ENCODE data around the gene CLASP1. TPM values are rescaled to one million over a fixed set of nuclear protein-coding genes. Genes with fewer than 3 reads are reported as not detected.
A peak's percentile ranks its signal among the peaks of the same experiment; 100 is the strongest.
"Not testable (repeated sequence)": the region's sequence is repeated elsewhere in the genome, so short reads cannot be mapped to it uniquely, and the experiment has no call there.

The CLASP1 gene
- total RNA-seq, 2 experiments from 2014 or later, result 64.4 to 75.9 TPM

DNA sequence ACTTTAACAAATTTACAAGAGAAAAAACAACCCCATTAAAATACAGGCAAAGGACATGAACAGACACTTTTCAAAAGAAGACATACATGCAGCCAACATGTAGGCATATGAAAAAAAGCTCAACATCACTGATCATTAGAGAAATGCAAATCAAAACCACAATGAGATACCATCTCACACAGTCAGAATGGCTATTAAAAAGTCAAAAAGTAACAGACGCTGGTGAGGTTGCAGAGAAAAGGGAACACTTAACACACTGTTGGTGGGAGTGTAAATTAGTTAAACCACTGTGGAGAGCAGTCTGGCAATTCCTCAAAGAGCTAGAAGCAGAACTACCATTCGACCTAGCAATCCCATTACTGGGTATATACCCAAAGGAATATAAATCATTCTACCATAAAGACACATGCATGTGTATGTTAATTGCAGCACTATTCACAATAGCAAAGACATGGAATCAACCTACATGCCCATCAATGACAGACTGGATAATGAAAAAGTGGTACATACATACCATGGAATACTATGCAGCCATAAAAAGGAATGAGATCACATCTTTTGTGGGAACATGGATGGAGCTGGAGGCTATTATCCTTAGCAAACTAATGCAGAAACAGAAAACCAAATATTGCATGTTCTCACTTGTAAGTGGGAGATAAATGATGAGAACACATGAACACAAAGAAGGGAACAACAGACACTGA, 96.6 kb downstream of the CLASP1 start:
- Mint-ChIP-seq H3K4me1 (peaks cover 27% of the 10 kb centered on the region), H3K9me3 (peaks cover 19% of the 10 kb centered on the region), H3K36me3 (peaks cover 39% of the 10 kb centered on the region)
- H3K27ac Mint-ChIP-seq; DNase-seq; ATAC-seq (ENCODE audit: low read depth); H3K27me3 Mint-ChIP-seq; H3K4me3 Mint-ChIP-seq; POLR2A ChIA-PET: not testable (repeated sequence)

DNA sequence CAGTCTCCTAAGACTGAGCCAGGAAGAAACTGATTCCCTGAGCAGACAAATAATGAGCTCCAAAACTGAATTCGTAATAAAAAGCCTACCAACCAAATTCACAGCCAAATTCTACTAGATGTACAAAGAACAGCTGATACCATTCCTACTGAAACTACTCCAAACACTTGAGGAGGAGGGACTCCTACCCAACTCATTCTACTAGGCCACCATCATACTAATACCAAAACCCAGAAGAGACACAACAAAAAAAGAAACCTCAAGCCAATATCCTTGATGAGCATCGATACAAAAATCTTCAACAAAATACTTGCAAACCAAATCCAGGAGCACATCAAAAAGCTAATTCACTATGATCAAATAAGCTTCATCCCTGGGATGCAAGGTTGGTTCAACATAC, 98.6 kb downstream of the CLASP1 start:
- peaks cover 21% of the 10 kb centered on the region for H3K9me3 Mint-ChIP-seq
- DNase-seq, result no peak
- peaks cover 38% of the 10 kb centered on the region for H3K36me3 Mint-ChIP-seq
- H3K4me1 Mint-ChIP-seq, result peaks cover 27% of the 10 kb centered on the region
- ATAC-seq (ENCODE audit: low read depth), result no peak
- no peaks in the 10 kb centered on the region for H3K27me3 Mint-ChIP-seq
- POLR2A ChIA-PET, result interaction anchor here (1.7 kb wide), 1 partner anchor 20 kb away, joined by 3 read pairs; the partner anchor contains the start of gene RNU4ATAC
- H3K4me3 Mint-ChIP-seq, result no peak overlapping the region
- no peak overlapping the region for H3K27ac Mint-ChIP-seq

DNA sequence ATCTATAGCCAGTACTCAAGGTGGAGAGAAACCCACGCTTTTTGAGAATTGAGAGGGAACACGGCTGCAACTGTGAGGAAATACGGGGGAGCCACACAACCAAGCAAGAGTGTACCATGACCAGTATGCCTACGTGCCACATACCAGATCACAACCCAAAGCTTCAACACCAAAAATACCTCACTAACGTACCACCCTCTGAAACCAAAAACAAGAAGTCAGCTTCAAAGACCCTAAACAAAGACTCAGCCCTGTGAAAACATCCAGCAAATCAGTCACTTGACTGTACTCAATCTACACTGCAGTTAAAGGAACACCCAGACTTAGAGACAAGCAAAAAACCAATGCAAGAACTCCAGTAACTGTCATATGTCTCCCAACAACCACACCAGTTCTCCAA, 101.6 kb downstream of the CLASP1 start:
- H3K4me3 Mint-ChIP-seq, result no peak overlapping the region
- H3K36me3 Mint-ChIP-seq, result peaks cover 37% of the 10 kb centered on the region
- H3K27ac Mint-ChIP-seq, result no peak overlapping the region
- POLR2A ChIA-PET, result no interaction called here
- ATAC-seq (ENCODE audit: low read depth) (no peak), DNase-seq (no peak)
- H3K9me3 Mint-ChIP-seq, result peaks cover 18% of the 10 kb centered on the region
- H3K27me3 Mint-ChIP-seq, result no peaks in the 10 kb centered on the region
- H3K4me1 Mint-ChIP-seq, result peaks cover 31% of the 10 kb centered on the region

DNA sequence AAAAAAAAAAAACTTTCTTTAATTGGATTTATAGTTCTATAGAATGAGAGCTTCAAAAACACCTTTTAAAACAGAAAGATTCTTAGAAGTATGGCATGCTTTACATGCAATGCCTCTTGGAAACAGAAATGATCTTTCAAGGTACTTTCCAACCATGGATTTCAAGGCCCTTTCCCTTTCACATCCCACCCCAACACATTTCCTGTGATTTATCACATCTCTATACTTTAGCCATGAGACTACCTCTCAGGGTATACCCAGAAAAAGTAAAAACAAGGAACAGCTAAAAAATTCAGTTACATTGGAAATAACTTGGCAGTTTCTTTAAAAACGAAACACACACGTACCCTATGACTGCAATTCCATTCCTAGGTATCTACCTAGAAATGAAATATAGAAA, 103.3 kb downstream of the CLASP1 start:
- POLR2A ChIA-PET, result interaction anchor here (1.4 kb wide), 1 partner anchor 15 kb away, joined by 5 read pairs; the partner anchor contains the start of gene RNU4ATAC
- Mint-ChIP-seq H3K4me3 (no peak overlapping the region), H3K27ac (no peak overlapping the region), H3K36me3 (peaks cover 29% of the 10 kb centered on the region), H3K4me1 (peaks cover 22% of the 10 kb centered on the region), H3K9me3 (peaks cover 15% of the 10 kb centered on the region), H3K27me3 (no peaks in the 10 kb centered on the region)
- DNase-seq (no peak), ATAC-seq (ENCODE audit: low read depth) (no peak)

DNA sequence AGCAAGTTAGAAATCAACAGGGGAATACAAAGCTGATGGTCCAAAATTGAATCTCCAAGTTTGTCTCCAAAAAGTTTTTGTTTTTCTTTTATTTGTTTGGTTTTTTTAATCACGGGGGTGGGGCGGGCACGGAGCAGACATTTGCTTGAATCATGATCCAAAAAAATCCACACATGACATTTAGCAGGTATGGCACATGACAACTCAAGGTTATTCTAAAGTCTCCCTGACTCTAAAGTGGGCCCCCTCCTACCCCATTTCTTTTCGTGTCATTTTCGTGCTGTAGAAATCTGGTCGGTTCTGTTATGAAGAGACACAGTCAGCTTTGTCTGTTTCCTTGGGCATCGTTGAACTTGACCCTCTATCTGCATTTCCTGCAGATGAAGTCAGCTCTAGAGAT, 104.0 kb downstream of the CLASP1 start:
- no peak overlapping the region for H3K27ac Mint-ChIP-seq

DNA sequence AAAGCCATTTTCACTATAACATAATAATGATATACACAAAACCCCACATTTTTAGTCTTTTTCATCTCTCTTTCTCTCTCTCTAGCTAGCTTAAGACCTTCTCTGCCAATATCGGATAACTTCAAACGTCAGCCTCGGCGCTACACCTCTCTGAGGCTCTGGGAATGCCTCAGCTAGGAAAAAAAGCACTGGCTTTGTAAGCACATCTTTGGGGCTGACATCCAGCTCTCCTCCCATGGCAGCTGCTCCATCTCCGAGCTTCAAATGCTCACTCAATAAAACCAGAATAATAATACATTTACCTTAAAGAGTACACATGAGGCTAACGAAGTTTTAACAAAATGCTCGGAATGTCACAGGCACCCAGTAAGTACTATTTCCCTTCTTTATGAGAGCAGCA, 107.8 kb downstream of the CLASP1 start:
- Mint-ChIP-seq H3K27me3 (no peaks in the 10 kb centered on the region), H3K36me3 (peaks cover 12% of the 10 kb centered on the region), H3K27ac (no peak overlapping the region), H3K9me3 (no peaks in the 10 kb centered on the region), H3K4me3 (no peak overlapping the region), H3K4me1 (peaks cover 28% of the 10 kb centered on the region)
- ATAC-seq (ENCODE audit: low read depth) (no peak), DNase-seq (no peak)
- POLR2A ChIA-PET, result interaction anchor here (2.7 kb wide), 1 partner anchor 11 kb away, joined by 12 read pairs; the partner anchor contains the start of gene RNU4ATAC

More for the DNA sequence above, 104.0 kb downstream of the CLASP1 start:
- H3K9me3 Mint-ChIP-seq, result peaks cover 9% of the 10 kb centered on the region
- POLR2A ChIA-PET, result interaction anchor here (1.4 kb wide), 1 partner anchor 14 kb away, joined by 5 read pairs; the partner anchor contains the start of gene RNU4ATAC
- H3K4me1 Mint-ChIP-seq, result peaks cover 16% of the 10 kb centered on the region
- ATAC-seq (ENCODE audit: low read depth) (no peak), DNase-seq (no peak)
- H3K4me3 Mint-ChIP-seq, result no peak overlapping the region
- H3K36me3 Mint-ChIP-seq, result peaks cover 23% of the 10 kb centered on the region
- H3K27me3 Mint-ChIP-seq, result no peaks in the 10 kb centered on the region

DNA sequence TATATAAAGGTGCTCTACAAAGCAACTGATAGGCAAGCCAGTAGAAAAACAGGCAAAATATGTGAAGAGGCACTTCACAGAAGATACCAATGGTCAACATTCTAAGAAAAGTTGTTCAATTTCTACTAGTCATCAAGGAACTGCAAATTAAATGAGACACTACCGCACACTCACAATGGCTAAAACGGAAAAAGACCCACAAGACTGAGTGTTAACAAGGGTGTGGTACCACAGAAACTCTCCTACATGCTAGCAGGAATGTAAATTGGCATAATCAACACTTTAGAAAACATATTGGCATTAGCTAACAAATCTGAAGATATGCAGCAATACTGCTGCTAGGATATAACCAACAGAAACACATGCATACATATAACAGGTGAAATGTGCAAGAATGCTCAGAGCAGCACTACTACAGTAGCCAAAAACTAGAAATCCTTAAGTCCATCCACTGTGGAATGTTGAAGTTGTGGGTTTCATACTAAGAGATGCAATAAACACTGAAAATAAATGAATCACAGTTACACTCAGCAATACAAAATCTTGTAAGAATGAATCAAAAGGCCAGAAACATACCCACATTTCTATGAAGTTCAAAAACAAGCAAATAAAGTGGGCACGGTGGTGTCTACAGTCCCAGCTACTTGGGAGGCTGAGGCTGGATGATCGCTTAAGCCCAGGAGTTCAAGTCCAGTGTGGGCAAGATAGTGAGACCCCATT, 109.4 kb downstream of the CLASP1 start:
- no peaks in the 10 kb centered on the region for H3K27me3 Mint-ChIP-seq
- peaks cover 9% of the 10 kb centered on the region for H3K36me3 Mint-ChIP-seq
- no peak for DNase-seq
- ATAC-seq (ENCODE audit: low read depth), result no peak
- POLR2A ChIA-PET, result interaction anchor here (2.7 kb wide), 1 partner anchor 9 kb away, joined by 12 read pairs; the partner anchor contains the start of gene RNU4ATAC
- no peak overlapping the region for H3K4me3 Mint-ChIP-seq
- H3K27ac Mint-ChIP-seq, result no peak overlapping the region
- no peaks in the 10 kb centered on the region for H3K9me3 Mint-ChIP-seq
- H3K4me1 Mint-ChIP-seq, result peaks cover 23% of the 10 kb centered on the region

DNA sequence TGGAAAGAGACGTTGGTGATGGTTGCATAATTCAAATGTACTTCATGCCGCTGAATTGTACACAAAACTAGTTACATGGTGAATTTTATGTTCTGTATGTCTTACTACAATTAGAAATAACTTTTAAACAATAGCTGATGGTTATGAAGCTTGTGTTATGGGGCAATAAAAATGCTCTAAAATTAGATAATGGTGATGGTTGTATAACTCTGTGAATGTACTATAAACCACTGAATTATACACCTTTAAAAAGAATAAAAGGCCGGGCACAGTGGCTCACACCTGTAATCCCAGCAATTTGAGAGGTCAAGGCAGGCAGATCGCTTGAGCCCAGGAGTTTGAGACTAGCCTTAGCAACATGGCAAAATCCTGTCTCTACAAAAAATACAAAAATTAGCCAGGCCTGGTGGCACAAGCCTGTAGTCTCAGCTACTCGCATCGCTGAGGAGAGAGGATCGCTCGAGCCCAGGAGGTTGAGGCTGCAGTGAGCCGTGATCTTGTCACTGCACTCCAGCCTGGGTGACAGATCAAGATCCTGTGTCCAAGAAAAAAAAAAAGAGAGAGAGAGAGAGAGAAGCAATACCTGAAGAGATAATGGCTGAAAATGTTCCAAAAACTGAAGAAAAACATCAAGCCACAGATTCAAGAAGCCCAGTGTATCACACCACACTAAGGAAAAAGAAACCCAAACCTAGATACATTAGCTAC, 112.3 kb downstream of the CLASP1 start:
- H3K9me3 Mint-ChIP-seq, result no peaks in the 10 kb centered on the region
- H3K27me3 Mint-ChIP-seq, result no peaks in the 10 kb centered on the region
- H3K27ac Mint-ChIP-seq, result peak overlapping the region; percentile 4
- no peak overlapping the region for H3K4me3 Mint-ChIP-seq
- DNase-seq (no peak), ATAC-seq (ENCODE audit: low read depth) (no peak)
- POLR2A ChIA-PET, result no interaction called here
- peaks cover 7% of the 10 kb centered on the region for H3K36me3 Mint-ChIP-seq
- peaks cover 23% of the 10 kb centered on the region for H3K4me1 Mint-ChIP-seq

DNA sequence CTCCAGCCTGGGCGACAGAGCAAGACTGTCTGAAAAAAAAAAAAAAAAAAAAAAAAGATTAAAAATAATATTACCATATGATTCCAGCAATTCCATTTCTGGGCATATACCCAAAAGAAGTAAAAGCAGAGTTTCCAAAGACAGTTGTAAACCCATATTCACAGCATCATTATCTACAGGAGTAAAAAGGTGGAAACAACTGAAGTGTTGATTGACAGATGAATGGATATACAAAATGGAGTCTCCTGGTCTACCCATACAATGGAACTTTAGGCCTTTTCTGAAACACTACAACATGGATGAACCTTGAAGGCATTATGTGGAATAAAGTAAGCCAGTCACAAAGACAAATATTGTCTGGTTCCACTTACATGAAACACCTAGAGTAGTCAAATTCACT, 112.9 kb downstream of the CLASP1 start:
- Mint-ChIP-seq H3K4me3 (no peak overlapping the region), H3K4me1 (peaks cover 23% of the 10 kb centered on the region), H3K36me3 (peaks cover 7% of the 10 kb centered on the region), H3K27ac (no peak overlapping the region), H3K9me3 (no peaks in the 10 kb centered on the region), H3K27me3 (no peaks in the 10 kb centered on the region)
- POLR2A ChIA-PET, result no interaction called here
- ATAC-seq (ENCODE audit: low read depth) (no peak), DNase-seq (no peak)

DNA sequence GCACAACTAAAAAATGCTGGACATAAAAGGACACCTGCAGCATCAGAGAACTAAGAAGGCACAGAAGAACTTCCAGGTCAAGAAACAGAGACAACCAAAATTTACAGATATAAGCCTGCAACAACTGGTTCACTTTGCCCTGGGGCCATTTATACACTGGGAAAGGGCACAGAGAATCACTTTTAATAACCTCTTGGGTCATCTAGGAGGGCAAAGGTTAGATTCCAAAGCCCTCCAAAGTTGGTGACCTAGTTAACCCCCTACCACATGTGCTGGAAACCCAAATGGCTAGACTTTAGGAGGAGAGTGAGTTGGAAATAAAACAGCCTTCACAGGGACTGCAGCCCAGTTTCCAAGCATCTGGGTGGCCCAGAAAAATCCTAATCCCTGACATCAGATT, 115.3 kb downstream of the CLASP1 start:
- no peak for ATAC-seq (ENCODE audit: low read depth)
- POLR2A ChIA-PET, result no interaction called here
- Mint-ChIP-seq H3K27ac (no peak overlapping the region), H3K27me3 (no peaks in the 10 kb centered on the region), H3K4me3 (no peak overlapping the region), H3K9me3 (no peaks in the 10 kb centered on the region), H3K36me3 (peaks cover 7% of the 10 kb centered on the region), H3K4me1 (peaks cover 23% of the 10 kb centered on the region)
- no peak for DNase-seq

DNA sequence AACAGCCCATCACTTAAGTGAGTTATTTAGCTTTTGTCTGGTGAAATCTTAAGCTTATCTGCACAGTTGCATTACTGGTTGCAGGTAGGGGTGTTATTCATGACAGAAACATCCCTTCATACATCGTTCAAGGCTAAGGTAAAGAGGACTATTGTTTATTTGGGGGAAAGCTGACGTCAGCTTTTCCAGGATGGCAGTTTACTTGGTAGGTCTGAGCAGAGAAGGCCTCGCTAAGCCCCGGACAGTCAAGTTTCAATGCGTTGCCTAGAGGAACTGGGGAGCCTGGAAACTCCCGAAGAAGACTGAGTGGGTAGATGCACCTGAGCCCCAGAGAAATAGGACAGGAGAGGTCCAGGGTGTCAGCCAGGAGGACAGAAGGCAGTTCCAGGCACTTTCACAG, 116.4 kb downstream of the CLASP1 start:
- Mint-ChIP-seq H3K9me3 (no peaks in the 10 kb centered on the region), H3K27me3 (no peaks in the 10 kb centered on the region), H3K4me1 (peaks cover 29% of the 10 kb centered on the region), H3K36me3 (peaks cover 7% of the 10 kb centered on the region), H3K27ac (no peak overlapping the region), H3K4me3 (no peak overlapping the region)
- ATAC-seq (ENCODE audit: low read depth) (no peak), DNase-seq (no peak)
- POLR2A ChIA-PET, result interaction anchor here (0.6 to 3.9 kb wide), 5 partner anchors 116 to 465 kb away, joined by 3 to 103 read pairs (median 57); partner anchors contain the start of genes CLASP1 and NIFK

DNA sequence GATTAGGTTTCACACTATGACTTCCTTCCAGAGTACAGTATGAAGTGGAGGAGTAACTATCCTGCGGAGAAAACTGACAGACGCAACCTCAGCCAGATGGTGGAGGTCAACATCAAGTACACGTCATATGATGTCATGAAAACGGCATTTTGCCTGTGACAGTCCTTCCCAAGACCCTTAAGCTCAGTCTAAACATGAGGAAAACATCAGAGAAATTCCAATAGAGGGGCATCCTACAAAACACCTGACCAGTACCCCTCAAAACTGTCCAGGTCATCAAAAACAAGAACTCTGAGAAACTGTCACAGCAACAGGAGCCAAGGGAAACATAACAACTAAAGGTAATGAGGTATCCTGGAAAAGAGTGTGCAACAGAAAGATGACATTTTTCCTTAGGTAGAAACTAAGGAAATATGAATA, 116.9 kb downstream of the CLASP1 start:
- peak overlapping the region; percentile 26 for H3K4me3 Mint-ChIP-seq
- peaks cover 7% of the 10 kb centered on the region for H3K36me3 Mint-ChIP-seq
- no peaks in the 10 kb centered on the region for H3K27me3 Mint-ChIP-seq
- no peak for ATAC-seq (ENCODE audit: low read depth)
- peaks cover 30% of the 10 kb centered on the region for H3K4me1 Mint-ChIP-seq
- H3K27ac Mint-ChIP-seq, result peak overlapping the region; percentile 15
- POLR2A ChIA-PET, result interaction anchor here (0.5 to 3.9 kb wide), 8 partner anchors 8 to 225 kb away, joined by 3 to 103 read pairs (median 16); partner anchors contain the start of genes CLASP1, NIFK and TSN
- DNase-seq, result no peak
- H3K9me3 Mint-ChIP-seq, result no peaks in the 10 kb centered on the region

DNA sequence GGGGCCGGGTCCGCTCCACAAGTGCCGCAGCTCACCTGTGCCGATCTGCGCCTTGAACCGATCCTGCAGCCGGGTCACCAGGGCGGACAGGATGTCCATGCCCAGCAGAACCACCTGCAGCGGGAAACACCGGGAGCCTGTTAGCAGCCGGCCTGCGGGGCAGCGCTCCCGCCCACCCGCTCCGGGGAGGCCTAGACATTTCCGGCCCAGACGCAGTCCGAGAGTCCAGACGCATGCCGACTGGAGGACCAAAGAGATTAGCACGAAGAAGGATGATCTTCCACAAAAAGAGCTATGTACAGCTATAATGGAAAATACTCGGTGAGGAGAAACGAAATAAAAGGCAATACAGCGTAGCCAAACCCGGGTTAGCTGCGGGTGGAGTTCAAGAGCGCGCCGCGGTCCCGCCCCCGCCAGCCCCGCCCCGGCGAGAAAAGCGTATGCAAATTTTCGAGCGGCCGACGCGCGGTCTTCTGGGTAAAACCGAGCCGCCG, 119.0 kb downstream of the CLASP1 start:
- peak; percentile 70 for ATAC-seq (ENCODE audit: low read depth)
- peak overlapping the region; percentile 91 for H3K4me3 Mint-ChIP-seq
- peak overlapping the region; percentile 98 for H3K27ac Mint-ChIP-seq
- DNase-seq, result peak; percentile 86
- H3K27me3 Mint-ChIP-seq, result no peaks in the 10 kb centered on the region
- peaks cover 30% of the 10 kb centered on the region for H3K4me1 Mint-ChIP-seq
- no peaks in the 10 kb centered on the region for H3K9me3 Mint-ChIP-seq
- peaks cover 13% of the 10 kb centered on the region for H3K36me3 Mint-ChIP-seq
- POLR2A ChIA-PET, result interaction anchor here (0.6 to 3.9 kb wide), 41 partner anchors 9 to 1278 kb away, joined by 3 to 103 read pairs (median 4); partner anchors contain the start of genes CLASP1, NIFK and TSN

Measured in activated naive CD8-positive, alpha-beta T cell treated with anti-CD3 and anti-CD28 coated beads, Interleukin-2, amount 10 ng/mL, durations not matched to agents 7 days and 5 days (primary cell).